ENCODE data around the gene PODXL2. TPM values are rescaled to one million over a fixed set of nuclear protein-coding genes. Genes with fewer than 3 reads are reported as not detected.

PODXL2 gene
- total and polyA plus RNA-seq, 2 of the 8 experiments (the other 6 are each of a cell fraction or from before 2014, with no cell fraction given): 27.6 to 31.6 TPM

- H3K79me1 ChIP-seq (ENCODE audit: low read depth, low read length): peaks cover 2% of the 10 kb centered on the region; the same call in 1 of the 2 replicates
- no peak overlapping the region for H2BK15ac ChIP-seq (ENCODE audit: low read length)
- 91% methylated on average over 8 of the region's 8 CpGs; no CpG with 5 or more reads in 1 of the 2 experiments for WGBS, 2 experiments (ENCODE audit: extremely low coverage in 1 of 2, insufficient coverage in 1 of 2, insufficient read length in 1 of 2, insufficient replicate concordance in 2 of 2, low coverage in 1 of 2, low lambda C conversion rate in 2 of 2, missing lambda C conversion rate in 1 of 2)
- no peak overlapping the region for H4K5ac ChIP-seq (ENCODE audit: insufficient read length, low read depth, low read length)
- H3K9me3 ChIP-seq (ENCODE audit: insufficient read depth in 2 of 2, low read depth in 1 of 2, low read length in 1 of 2): no peaks in the 10 kb centered on the region
- no peak overlapping the region for H3K4ac ChIP-seq (replicated peaks; ENCODE audit: insufficient read length, low read depth, low read length)
- peaks cover 0 to 2% (median under 1%) of the 10 kb centered on the region in 4 experiments; a peak in 2 of 8 replicates for H3K36me3 ChIP-seq (ENCODE audit: control insufficient read depth in 2 of 4, insufficient read depth in 4 of 4, low read length in 3 of 4)
- no peak overlapping the region for H3K27ac ChIP-seq (ENCODE audit: low read depth, low read length)
- ChIA-PET POLR2A (ENCODE audit: partially characterized antibody) (no interaction called here), CTCF (ENCODE audit: partially characterized antibody) (interaction anchor here (0.7 to 1.9 kb wide), 2 partner anchors 14 to 39 kb away, joined by 3 to 7 read pairs; no protein-coding TSS in a partner anchor)
- H3K79me2 ChIP-seq (ENCODE audit: control insufficient read depth in 1 of 2, insufficient read depth in 2 of 2, low read length in 2 of 2): no peaks in the 10 kb centered on the region
- H3K27me3 ChIP-seq (replicated peaks in 1 of 4; ENCODE audit: control insufficient read depth in 3 of 4, extremely low read depth in 1 of 4, insufficient read depth in 3 of 4, low read length in 3 of 4): no peaks in the 10 kb centered on the region
- no peaks in the 10 kb centered on the region for H3K4me1 ChIP-seq (replicated peaks in 1 of 4; ENCODE audit: control insufficient read depth in 3 of 4, insufficient read depth in 4 of 4, low read length in 3 of 4)
- FAIRE-seq (no peak), DNase-seq (ENCODE audit: low read depth in 1 of 2, low spot score in 2 of 2) (no peak)
- no peak overlapping the region for H3K18ac ChIP-seq (ENCODE audit: extremely low read depth, low read length)
- no peaks in the 10 kb centered on the region for H4K20me1 ChIP-seq (replicated peaks in 1 of 2; ENCODE audit: control insufficient read depth in 1 of 2, insufficient read depth in 2 of 2, low read length in 2 of 2)
- H2BK5ac ChIP-seq (ENCODE audit: low read depth, low read length): no peak overlapping the region
- no peak overlapping the region for H3K9ac ChIP-seq (replicated peaks in 1 of 4; ENCODE audit: extremely low read depth in 1 of 4, low read depth in 3 of 4, low read length in 3 of 4)
- H2BK20ac ChIP-seq (ENCODE audit: low read length): no peak overlapping the region
- H3K23ac ChIP-seq (ENCODE audit: insufficient read length): no peak overlapping the region
- H3K23me2 ChIP-seq (ENCODE audit: low read depth, low read length): no peaks in the 10 kb centered on the region
- H3K4me2 ChIP-seq (ENCODE audit: insufficient read depth in 1 of 2, low read depth in 2 of 2, low read length in 2 of 2): no peak overlapping the region
- no peak overlapping the region for H4K91ac ChIP-seq (replicated peaks; ENCODE audit: insufficient read length, low read length)
- no peak overlapping the region for H2AFZ ChIP-seq (ENCODE audit: low read length)
- H3K14ac ChIP-seq (ENCODE audit: insufficient read length): no peak overlapping the region
- H4K8ac ChIP-seq (ENCODE audit: extremely low read depth, insufficient read depth, low read length): no peak overlapping the region
- no peak overlapping the region for H2AK5ac ChIP-seq (ENCODE audit: low read depth, low read length)
- no peak overlapping the region for H3K4me3 ChIP-seq (ENCODE audit: extremely low read depth in 1 of 4, insufficient read depth in 2 of 4, low read depth in 3 of 4, low read length in 4 of 4)
- H2BK12ac ChIP-seq (ENCODE audit: low read depth, low read length): no peak overlapping the region
- H3K56ac ChIP-seq (replicated peaks; ENCODE audit: insufficient read length, low read depth, low read length): no peak overlapping the region
- H2BK120ac ChIP-seq (replicated peaks; ENCODE audit: low read depth, low read length): no peak overlapping the region
- TF ChIP-seq EGR1 (IDR thresholded peaks at IDR 0.05; ENCODE audit: borderline replicate concordance, low read depth, low read length): no peak
- TF ChIP-seq CBX5 (IDR thresholded peaks at IDR 0.05; ENCODE audit: low read depth, low read length): no peak
- no peak for TF ChIP-seq RAD21 (IDR thresholded peaks at IDR 0.05 in 1 of 2, conservative IDR thresholded peaks at IDR 0.05 in 1 of 2; ENCODE audit: low read depth in 2 of 2, low read length in 2 of 2)
- TF ChIP-seq EZH2 (IDR thresholded peaks at IDR 0.05; ENCODE audit: low read depth, low read length, severe bottlenecking): no peak
These were observed 27.9 kb downstream of the PODXL2 start for GRCh38 chr3:127656906-127657305.

Measured in H1 (cell line).